ENCODE results near the gene PPIP5K1.
"Not testable (repeated sequence)": the region's sequence is repeated elsewhere in the genome, so short reads cannot be mapped to it uniquely, and the experiment has no call there.

Gene PPIP5K1

DNA sequence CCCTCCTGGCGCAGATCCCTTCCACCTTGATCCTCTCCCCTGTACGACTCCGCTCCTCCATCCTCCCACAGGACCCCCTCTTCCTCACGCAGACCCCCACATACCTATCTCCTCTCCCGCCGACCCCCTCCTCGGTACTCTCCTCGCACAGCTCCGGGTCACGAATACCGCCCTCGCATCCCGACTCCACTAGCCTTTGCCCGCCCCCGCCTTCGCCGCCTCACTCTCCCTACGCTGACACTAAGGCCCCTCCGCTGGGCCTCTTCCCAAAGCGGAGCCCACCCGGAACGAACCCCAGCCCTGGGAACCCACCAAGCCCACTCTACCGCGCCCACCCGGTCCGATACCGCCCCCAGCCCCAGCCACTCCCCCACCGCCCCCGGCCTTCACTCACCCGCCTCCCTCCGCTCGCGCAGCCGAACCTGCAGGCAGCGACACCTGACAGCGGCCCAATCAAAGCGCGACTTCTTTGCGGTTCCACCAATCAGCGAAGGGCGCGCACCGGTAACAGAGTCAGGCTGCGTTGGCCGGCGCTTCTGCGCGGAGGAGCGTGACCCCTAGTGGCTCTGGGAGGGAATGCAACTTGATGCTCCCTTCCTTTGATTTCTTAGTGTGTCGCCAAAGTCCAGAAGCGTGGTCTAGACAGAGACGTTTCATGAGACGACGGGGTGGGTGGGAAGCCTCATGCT, at the start of gene PPIP5K1:
Gene PPIP5K1 (minus strand): TSS at position 431 of the 689 bp plus-strand sequence. CDS start 5,704 bp downstream, outside the sequence.
- DNase-seq (ENCODE audit: low read depth): not testable (repeated sequence)

DNA sequence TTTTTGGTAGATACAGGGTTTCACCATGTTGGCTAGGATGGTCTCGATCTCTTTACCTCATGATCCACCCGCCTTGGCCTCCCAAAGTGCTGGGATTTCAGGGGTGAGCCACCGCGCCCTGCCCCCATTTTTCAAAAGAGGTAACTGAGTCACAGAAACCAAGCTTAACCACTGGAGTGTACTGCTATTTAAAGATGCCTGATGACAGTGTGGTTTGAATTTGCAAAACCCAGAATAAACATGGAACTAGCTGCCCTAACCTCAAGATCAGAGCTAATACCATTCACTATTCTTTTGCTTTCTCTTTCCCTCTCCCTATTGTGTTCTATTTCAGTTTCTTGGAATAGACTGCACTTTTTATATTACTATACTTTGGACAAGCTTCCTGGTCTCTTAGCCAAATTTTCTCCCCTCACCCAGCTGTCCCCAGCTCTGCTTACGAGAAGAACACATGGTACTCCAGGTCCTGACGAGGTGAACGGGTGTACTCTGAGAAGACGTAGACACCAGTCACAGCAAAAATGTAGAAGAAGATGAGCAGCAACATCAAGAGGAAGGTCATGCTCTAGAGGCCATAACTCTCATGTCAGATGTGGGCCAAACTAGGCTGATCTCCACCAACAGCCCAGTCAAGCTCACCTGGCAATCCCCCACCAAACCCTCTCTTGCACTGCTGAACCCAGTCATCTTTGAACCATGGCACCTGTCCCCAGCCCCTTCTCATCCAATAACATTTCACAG, 48.6 kb upstream of the PPIP5K1 start:
- DNase-seq (ENCODE audit: low read depth): not testable (repeated sequence)

DNA sequence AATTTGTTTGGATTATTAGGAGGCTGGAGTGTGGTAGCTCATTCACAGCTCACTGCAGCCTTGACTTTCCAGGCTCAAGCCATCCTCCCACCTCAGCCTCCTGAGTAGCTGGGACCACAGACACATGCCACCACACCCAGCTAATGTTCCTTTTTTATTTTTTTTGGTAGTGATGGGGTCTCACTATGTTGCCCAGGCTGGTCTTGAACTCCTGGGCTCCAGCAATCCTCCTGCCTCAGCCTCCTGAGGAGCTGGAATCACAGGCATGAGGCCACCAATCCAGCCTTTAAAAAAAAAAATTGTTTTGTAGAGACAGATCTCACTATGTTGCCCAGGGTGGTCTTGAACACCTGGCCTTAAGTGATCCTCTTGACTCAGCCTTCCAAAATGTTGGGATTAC, 36.9 kb upstream of the PPIP5K1 start:
- DNase-seq (ENCODE audit: low read depth): not testable (repeated sequence)

DNA sequence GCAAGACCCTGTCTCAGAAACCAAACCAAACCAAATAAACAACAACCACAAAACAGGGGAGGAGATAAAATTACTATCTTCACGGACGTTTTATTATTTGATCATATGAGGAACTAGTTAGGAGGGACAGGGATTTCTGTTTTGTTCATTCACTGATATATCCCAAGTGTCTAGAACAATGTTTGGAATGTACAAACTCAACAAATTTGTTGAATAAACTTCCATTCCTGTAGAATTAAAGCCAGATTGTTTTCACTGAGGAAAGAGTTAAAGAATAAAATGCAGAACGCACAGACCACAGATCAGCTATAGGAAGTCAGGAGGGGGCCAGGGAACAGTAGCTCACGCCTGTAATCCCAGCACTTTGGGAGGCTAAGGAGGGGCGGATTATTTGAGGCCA, 35.1 kb upstream of the PPIP5K1 start:
- peak; percentile 0 for DNase-seq (ENCODE audit: low read depth)

DNA sequence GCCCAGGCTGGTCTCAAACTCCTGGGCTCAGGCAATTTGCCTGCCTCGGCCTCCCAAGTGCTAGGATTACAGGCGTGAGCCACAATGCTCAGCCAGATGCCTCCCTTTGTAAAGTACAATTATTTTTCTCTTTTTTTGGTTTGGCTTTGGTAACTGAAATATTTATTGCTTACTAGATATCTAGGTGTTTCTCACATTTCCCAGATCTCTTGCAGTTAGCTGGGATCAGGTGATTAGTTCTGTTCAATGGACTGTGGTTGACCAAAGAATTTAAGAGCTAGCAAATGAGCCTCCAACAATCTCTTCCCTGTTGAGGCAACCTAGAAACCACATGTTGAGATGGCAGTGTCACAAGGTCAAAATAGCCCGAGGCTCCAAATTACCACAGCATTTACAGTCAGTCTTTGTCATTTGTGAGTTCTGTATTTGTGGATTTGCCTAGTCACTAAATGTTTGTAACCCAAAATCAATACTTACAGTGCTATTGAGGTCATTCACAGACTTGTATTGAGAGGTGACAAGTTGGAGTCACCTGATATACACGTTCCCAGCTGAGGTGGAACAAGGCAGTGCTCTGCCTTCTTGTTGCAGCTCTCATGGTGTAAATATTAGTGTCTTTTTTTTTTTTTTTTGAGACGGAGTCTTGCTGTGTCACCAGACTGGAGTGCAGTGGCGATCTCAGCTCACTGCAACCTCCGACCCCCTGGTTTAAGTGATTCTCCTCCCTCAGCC, 32.2 kb upstream of the PPIP5K1 start:
- DNase-seq (ENCODE audit: low read depth): not testable (repeated sequence)

DNA sequence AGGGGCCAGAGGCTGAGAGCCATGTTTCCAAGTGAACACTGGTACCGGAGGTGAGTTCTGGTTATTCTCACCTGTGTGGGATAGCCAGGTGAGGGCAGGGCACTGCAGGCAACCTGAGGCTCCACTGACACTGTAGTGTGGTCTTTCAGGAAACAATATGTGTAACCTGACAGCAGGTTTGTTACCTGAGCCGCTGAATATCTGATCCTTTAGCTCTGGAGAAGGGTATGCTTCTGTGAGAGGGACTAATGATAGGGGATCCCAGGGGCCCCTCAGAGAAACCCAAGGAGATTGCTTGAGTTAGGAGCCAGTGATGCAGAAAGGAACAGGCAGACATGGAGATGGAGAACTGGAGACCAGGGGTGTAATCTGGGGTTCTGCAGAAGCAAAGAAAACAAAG, 28.7 kb upstream of the PPIP5K1 start, which contains the start of gene STRC:
Gene STRC (minus strand): TSS at position 101 of the 400 bp plus-strand sequence. CDS start 78 bp downstream, at position 23.
- DNase-seq (ENCODE audit: low read depth): not testable (repeated sequence)

DNA sequence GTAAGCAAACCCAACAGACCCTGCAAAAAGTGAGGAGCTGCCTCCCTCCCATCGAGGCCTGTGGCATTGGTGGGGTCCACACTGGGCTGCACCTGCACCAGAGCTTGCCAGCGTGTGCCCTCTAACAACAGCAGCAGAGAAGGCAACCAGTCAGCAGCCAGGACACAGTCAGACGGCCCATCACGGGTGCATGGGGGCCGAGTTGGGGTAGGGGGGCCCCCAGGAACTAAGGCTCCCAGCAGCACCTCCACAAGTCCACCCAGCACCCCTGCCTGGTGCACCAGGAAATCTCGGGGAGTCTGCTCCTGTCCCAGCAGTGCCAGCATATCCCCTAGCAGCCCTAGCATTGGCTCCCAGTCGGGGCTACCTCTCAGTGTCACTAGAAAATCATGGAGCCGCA, 27.7 kb upstream of the PPIP5K1 start:
- not testable (repeated sequence) for DNase-seq (ENCODE audit: low read depth)

DNA sequence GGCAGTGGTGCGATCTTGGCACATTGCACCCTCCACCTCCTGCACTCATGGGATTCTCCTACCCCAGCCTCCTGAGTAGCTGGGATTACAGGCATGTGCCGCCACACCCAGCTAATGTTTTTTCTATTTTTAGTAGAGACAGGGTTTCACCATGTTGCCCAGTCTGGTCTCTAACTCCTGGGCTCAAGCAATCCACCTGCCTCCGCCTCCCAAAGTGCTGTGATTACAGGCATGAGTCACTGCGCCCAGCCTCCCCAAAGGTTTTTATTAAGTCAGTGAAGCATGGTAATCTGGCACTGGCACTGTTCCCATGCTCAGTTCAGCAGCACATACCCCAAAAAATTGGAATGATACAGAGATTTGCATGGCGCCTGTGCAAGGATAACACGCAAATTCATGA, 12.2 kb upstream of the PPIP5K1 start:
- peak; percentile 5 for DNase-seq (ENCODE audit: low read depth)

DNA sequence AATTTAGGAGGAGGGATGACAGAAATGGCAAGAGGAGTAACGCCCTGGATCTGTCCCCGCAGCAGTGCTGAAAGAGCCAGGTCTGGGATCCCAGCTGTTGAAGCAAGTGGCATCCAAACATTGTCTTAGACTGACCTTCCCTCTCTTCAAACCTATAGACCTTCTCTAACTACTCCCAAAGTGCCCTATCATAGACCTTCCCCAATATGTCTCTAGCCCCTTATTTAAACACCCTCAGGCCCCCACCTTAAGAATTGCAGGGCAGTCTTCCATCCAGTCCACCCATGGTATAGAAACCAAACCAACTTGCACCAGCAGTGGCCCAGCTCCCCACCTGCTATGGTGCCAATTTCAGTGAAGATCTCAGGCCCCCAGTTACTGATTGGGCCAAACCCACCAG, 10.2 kb upstream of the PPIP5K1 start:
- not testable (repeated sequence) for DNase-seq (ENCODE audit: low read depth)

DNA sequence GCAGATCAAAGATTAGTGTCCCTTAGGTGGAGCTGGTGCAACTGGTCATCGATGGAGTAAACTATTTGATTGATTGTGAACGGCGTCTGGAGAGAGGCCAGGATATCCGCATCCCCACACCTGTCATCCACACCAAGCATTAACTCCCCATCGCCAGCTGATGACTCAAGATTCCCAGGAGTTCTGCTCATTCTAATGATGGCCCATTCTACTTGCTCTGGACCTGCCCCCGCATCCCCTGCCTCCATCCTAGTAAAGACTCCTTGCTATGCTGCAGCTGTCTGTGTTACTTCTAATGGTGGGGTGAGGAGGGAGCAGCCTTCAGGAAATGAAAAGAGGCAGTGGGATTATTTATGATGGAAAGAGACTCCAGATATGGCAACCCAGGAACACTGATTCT, 9.1 kb upstream of the PPIP5K1 start:
- DNase-seq (ENCODE audit: low read depth): not testable (repeated sequence)

DNA sequence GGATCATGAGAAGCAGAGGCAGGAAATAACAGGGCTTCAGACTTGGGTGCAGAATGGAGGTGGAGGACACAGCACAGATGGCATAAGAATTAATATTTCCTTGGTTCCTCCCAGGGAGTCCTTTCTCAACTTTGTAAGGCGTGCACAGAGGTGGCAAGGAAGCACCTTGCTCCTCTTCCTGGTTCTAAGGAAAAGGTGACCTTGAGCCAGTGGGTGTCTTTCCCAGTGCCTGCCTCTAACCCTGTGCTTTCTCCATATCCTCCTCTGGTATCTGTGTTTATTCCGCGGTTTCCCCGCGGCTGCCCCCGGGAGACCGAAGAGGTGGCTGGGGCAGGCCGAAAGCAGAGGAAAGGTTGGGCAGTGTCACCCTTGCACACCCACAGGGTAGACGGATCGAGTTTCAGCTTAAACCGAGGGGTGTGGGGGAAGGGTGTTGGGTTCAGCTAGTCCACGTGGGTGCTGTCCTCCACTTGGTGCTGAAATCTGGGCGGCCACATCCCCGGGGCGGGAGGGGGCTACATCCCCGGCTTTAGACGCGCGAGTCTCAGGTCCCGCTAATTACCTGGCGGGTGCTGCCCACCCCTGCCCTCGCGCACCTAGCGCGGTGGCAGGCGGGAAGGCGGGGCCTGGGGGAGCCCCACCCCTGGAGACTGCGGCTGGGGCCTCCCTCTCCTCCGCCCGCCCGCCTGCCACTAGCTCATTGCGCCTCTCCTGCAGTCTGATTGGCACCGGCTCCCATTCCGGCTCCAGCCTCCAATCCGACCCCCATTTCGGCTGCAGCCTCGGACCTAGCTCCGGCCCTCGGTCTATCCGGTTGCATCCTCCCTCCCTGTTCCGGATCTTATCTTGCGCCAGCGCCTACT, 3.6 kb upstream of the PPIP5K1 start, which contains the start of gene CKMT1B:
Gene CKMT1B (plus strand): TSS at position 700 of the 863 bp plus-strand sequence. CDS start 192 bp downstream, outside the sequence.
- not testable (repeated sequence) for DNase-seq (ENCODE audit: low read depth)

DNA sequence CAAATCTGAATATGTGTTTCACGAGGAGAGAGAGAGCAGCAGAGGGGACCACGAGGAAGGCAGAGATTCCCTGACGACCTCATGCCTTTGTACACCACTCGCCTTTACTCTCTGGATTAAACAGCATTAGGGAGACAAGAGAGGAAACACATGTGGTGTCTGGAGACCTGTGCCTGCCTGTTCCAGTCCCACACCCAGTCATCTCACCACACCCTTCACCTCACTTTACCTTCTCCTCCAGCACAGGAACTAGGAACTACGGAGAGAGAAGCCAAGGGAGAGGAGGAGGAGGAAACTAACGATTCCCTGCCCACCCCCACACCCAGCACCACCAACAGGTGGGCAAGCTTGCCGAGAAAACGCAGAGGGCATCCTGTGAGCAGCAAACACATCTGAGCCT, 2.8 kb upstream of the PPIP5K1 start:
- not testable (repeated sequence) for DNase-seq (ENCODE audit: low read depth)

DNA sequence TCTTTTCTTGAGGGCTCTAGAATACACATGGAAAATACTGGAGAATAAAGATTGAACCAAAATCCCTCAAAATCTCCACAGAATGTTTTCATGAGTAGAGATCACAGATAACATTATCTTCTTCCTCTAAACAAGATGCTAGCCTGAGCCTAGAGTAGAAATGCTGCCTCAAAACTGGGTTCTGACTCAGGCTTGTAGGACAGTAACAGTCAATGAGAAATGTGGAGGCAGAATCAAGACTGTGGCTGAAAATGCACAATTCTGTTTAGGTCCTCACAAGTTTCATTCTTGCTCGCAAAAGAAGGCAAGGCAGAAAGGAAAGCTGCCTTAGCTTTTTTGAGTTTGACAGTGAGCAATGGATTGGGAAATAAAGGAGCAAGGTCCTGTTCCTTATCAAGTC, 15.4 kb downstream of the PPIP5K1 start:
- DNase-seq (ENCODE audit: low read depth): not testable (repeated sequence)

DNA sequence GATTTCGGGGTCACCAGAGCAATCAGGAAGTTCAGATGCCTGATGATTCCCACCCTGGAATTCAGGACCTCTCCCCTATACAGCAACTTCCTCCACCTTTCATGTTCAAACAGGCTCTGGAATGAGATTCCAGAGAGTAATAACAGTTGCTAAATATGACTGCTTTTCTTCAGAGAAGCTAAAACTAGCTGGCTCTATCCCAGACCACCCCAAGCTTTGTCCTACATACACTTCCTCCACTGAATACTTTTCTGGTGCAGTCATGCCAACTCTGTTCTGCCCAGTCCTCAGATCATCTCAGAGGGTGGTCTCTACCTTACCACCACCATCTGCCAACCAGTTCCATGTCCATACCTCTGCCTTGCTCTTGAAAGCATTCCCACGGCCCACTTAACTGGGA, 23.4 kb downstream of the PPIP5K1 start:
- DNase-seq (ENCODE audit: low read depth): not testable (repeated sequence)

DNA sequence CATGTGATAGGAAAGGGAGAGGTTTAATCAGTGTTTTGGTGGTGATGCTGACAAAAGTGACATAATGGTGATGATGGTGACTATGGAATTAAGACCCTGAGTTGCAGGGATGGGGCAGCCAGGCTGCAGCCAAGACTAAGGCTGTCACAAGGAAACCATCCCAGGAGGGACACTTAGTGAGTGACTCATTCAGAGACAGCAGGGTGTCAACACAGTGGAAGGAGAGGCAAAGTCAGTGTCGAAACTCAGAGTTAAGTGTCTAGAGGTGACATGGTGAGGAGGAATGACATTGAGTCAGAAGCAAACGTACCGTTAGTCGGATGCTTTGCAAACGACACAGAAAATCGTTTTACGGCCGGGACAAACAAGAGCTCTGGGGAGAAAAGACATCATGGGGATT, 26.2 kb downstream of the PPIP5K1 start:
- DNase-seq (ENCODE audit: low read depth): not testable (repeated sequence)

DNA sequence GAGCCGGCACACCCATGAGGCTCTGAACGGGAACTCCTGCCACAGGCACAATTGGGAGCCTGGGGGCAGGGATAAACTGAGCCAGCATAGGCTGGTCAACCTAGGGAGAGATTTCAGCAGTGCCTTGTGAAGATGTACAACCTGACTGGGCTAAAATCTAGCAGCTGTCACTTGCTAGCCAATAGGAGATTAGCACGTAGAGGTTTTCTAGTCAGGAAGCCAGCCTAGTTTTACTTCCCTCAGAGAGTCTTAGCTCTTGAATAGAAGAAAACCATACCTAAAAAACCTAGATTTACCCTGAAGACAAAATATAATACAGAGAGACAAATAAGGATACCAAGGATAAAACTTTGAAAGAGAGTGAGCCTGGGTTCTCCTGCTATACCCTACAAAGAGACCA, 27.3 kb downstream of the PPIP5K1 start:
- not testable (repeated sequence) for DNase-seq (ENCODE audit: low read depth)

DNA sequence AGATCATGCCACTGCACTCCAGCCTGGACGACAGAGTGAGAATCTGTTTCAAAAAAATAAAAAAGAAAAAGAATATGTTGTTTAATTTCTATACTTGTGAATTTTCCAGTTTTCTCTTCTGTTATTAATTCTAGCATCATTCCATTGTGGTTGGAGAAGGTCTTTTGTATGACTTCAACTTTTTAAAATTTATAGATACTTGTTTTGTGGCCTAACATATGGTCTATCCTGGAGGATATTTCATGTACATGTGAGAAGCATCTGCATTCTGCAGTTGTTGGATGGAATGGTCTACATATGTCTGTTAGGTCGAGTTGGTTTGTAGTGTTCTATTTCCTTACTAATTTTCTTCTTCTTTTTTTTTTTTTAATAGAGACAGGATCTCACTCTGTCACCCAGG, 37.0 kb downstream of the PPIP5K1 start:
- no peak for DNase-seq (ENCODE audit: low read depth)

DNA sequence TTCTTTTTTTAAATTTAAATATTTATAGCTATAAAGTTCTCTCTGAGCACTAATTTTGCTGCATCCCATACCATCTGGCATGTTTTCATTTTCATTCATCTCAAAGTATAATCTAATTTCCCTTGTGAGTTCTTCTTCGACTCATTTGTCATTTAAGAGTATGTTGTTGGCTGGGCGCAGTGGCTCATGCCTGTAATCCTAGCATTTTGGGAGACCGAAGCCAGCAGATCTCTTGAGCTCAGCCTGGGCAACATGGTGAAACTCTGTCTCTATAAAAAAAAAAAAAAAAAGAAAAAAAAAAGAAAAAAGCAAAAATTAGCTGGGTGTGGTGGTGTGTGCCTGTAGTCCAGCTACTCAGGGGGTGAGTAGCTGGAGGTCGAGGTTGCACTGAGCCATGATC, 37.8 kb downstream of the PPIP5K1 start:
- DNase-seq (ENCODE audit: low read depth): no peak

DNA sequence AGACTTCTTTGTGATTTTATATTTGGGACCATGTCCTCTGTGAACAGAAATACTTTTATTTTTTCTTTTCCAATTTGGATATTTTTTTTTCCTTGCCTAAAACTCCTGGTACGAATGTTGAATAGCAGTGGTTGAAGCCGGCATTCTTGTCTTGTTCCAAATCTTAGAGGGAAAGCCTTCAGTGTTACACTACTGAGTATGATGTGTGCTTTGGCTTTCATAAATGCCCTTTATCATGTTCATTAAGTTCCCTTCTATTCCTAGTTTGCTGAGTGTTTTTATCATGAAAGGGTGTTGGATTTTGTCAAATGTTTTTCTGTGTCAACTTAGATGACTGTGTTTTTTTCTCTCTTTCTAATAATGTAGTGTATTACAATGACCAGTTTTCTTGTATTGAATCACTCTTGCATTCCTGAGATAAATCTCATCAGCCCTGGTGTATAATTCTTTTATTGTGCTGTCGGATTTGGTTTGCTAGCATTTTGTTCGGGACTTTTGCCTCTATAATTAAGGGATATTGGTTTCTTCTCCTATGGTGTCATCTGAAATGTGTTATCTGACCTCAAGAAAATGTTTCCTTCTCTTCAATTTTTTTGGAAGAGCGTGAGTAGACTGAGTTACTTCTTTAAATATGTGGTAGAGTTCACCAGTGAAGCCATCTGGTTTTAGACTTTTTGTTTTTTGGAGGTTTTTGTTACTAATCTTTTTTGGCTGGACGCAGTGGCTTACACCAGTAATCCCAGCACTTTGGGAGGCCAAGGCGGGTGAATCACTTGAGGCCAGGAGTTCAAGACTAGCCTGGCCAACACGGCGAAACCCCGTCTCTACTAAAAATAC, 39.3 kb downstream of the PPIP5K1 start:
- peak; percentile 53 for DNase-seq (ENCODE audit: low read depth)

DNA sequence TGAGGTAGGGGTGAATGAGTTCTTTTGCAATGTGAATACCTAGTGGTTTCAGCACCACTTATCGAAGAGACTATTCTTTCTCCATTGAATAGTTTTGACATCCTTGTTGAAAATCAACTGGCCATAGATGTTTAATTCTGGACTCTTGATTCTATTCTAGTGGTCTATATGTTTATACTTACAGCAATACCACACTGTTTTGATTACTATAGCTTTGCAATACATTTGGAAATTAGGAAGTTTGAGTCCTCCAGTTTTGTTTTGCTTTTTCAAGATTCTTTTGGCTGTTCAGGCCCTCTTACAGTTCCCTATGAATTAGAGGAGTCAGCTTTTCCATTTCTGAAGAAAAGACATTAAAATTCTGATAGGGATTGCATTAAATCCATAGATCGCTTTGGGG, 42.5 kb downstream of the PPIP5K1 start:
- no peak for DNase-seq (ENCODE audit: low read depth)

DNA sequence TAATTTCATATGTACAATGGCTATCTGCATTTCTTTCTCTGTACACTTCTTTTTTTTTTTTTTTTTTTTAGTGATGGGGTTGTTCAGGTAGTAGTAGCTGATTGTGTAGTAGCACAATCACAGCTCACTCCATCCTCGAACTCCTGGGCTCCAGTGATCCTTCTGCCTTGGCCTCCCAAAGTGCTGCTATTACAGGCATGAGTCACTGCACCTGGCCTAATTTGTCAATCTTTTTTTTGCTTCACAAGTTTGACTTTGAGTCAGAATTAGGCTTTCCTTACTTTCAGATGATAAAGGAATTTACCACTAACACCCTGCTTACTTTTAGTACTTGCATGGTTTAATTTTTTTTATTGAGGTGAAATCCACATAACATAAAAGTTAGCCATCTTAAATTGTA, 44.6 kb downstream of the PPIP5K1 start:
- no peak for DNase-seq (ENCODE audit: low read depth)

All from iris pigment epithelial cell (primary cell).